Measurements from ENCODE around the gene PPID. TPM values are rescaled to one million over a fixed set of nuclear protein-coding genes. Genes with fewer than 3 reads are reported as not detected.

Gene PPID
- total and polyA plus RNA-seq, 2 of the 13 experiments (the other 11 are each of a cell fraction or from before 2014, with no cell fraction given): 15.4 to 63.4 TPM

- TF ChIP-seq ZNF280B (CRISPR knock-in tag; IDR thresholded peaks at IDR 0.05; ENCODE audit: borderline replicate concordance) (0 out of 2 replicates have a peak, but pooled peaks have one; percentile 30), TMF1 (CRISPR knock-in tag; IDR thresholded peaks at IDR 0.05; ENCODE audit: low read depth) (peak; percentile 70; the same call in 1 of the 2 replicates), RXRA (CRISPR knock-in tag; IDR thresholded peaks at IDR 0.05) (no peak), TRIM24 (CRISPR knock-in tag; IDR thresholded peaks at IDR 0.05) (no peak), ZNF703 (CRISPR knock-in tag; IDR thresholded peaks at IDR 0.05; ENCODE audit: borderline replicate concordance) (no peak), KLF11 (CRISPR knock-in tag; IDR thresholded peaks at IDR 0.05) (0 out of 2 replicates have a peak, but pooled peaks have one; percentile 40), ZNF598 (CRISPR knock-in tag; IDR thresholded peaks at IDR 0.05; ENCODE audit: borderline replicate concordance) (peak; percentile 40; the same call in 1 of the 2 replicates), ZBTB1 (CRISPR knock-in tag; IDR thresholded peaks at IDR 0.05; ENCODE audit: borderline replicate concordance) (peak; percentile 48; the same call in 1 of the 2 replicates), TCF12 (IDR thresholded peaks at IDR 0.05) (no peak), TCF12 (CRISPR knock-in tag; IDR thresholded peaks at IDR 0.05) (no peak), RELA (CRISPR knock-in tag; IDR thresholded peaks at IDR 0.05) (no peak), GPN1 (CRISPR knock-in tag; IDR thresholded peaks at IDR 0.05; ENCODE audit: borderline replicate concordance) (no peak), KDM5A (IDR thresholded peaks at IDR 0.05; ENCODE audit: borderline replicate concordance, low read length) (no peak; the same call in 1 of the 2 replicates), HOXA3 (CRISPR knock-in tag; IDR thresholded peaks at IDR 0.05) (peak; percentile 64), ZNF546 (CRISPR knock-in tag; conservative IDR thresholded peaks at IDR 0.05) (0 out of 2 replicates have a peak, but pooled peaks have one; percentile 38), ZNF160 (CRISPR knock-in tag; IDR thresholded peaks at IDR 0.05) (peak; percentile 54; the same call in 1 of the 2 replicates), KIAA2018 (CRISPR knock-in tag; IDR thresholded peaks at IDR 0.05; ENCODE audit: borderline replicate concordance) (0 out of 2 replicates have a peak, but pooled peaks have one; percentile 28), FUBP1 (CRISPR knock-in tag; IDR thresholded peaks at IDR 0.05; ENCODE audit: borderline replicate concordance) (no peak), HHEX (CRISPR knock-in tag; IDR thresholded peaks at IDR 0.05) (no peak)
Observed at GRCh38 chr4:158768555-158769174, 45.5 kb upstream of the PPID start, which contains the start of gene FNIP2 (continued).

Measured in HepG2 (cell line).